ENCODE measurements around the gene WDR43. TPM values are rescaled to one million over a fixed set of nuclear protein-coding genes. Genes with fewer than 3 reads are reported as not detected.

Gene WDR43
- total and polyA plus RNA-seq, 4 experiments from 2014 or later, result 36.2 to 57.9 (median 55.2) TPM

DNA sequence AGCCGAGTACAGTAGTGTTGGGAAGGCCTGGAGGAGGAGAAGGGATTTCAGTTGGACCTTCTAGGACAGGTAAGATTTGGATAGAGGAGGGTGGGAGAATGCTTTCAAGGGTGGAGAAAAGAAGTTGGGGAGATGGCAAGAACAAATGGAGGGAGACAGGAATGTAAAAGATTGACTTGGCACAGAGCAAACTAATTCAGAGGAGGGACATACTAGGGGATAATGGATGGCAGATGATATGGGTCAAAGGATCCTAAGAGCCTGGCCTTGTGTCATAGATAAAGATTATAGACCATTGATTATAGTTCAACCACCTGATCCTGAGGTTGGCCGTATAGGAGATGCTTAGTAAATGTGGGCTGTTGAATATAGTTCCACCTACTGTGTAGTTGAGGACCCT, 12.4 kb downstream of the WDR43 start:
- Mint-ChIP-seq H3K4me3 (peak overlapping the region in 1 of 8 donors; percentile 18), H3K27ac (peak overlapping the region in 2 of 7 donors; percentile 17 to 83), H3K36me3 (peaks cover 51 to 70% of the 10 kb centered on the region in 2 donors), H3K9me3 (peaks cover 0 to 2% (median 0%) of the 10 kb centered on the region in 8 donors), H3K27me3 (no peaks in the 10 kb centered on the region), H3K4me1 (peaks cover under 1 to 20% (median 17%) of the 10 kb centered on the region in 4 donors)
- POLR2A ChIA-PET (ENCODE audit: partially characterized antibody), result no interaction called here
- intact Hi-C loops (cut with micrococcal nuclease), result no loop called here
- no peak overlapping the region for H3K27ac ChIP-seq (ENCODE audit: low read depth, low read length)
- no peaks in the 10 kb centered on the region for H3K27me3 ChIP-seq (ENCODE audit: insufficient read depth, low read length)
- CTCF ChIA-PET (ENCODE audit: partially characterized antibody), result no interaction called here
- peaks cover 52% of the 10 kb centered on the region for H3K36me3 ChIP-seq (ENCODE audit: insufficient read depth, low read length)
- H3K4me3 ChIP-seq (ENCODE audit: low read length in 2 of 2), result no peak overlapping the region
- DNase-seq, result no peak
- H3K9me3 ChIP-seq (ENCODE audit: control insufficient read depth in 1 of 2, low read length in 2 of 2), result no peaks in the 10 kb centered on the region
- peaks cover 3% of the 10 kb centered on the region for H3K4me1 ChIP-seq (ENCODE audit: insufficient read depth, low read length)

GRCh38 chr2:28908172-28908571, 13.7 kb downstream of the WDR43 start:
- Mint-ChIP-seq H3K4me3 (no peak overlapping the region), H3K27ac (peak overlapping the region in 1 of 7 donors; percentile 58), H3K36me3 (peaks cover 50 to 68% of the 10 kb centered on the region in 2 donors), H3K27me3 (no peaks in the 10 kb centered on the region), H3K9me3 (peaks cover 0 to 4% (median 0%) of the 10 kb centered on the region in 8 donors), H3K4me1 (peaks cover 0 to 20% (median 17%) of the 10 kb centered on the region in 4 donors)
- intact Hi-C loops (cut with micrococcal nuclease), result no loop called here
- Histone ChIP-seq H3K27me3 (ENCODE audit: insufficient read depth, low read length) (no peaks in the 10 kb centered on the region), H3K4me3 (ENCODE audit: low read length in 2 of 2) (no peak overlapping the region), H3K36me3 (ENCODE audit: insufficient read depth, low read length) (peaks cover 54% of the 10 kb centered on the region), H3K27ac (ENCODE audit: low read depth, low read length) (no peak overlapping the region), H3K9me3 (ENCODE audit: control insufficient read depth in 1 of 2, low read length in 2 of 2) (no peaks in the 10 kb centered on the region), H3K4me1 (ENCODE audit: insufficient read depth, low read length) (peaks cover 3% of the 10 kb centered on the region)
- DNase-seq, result no peak
- CTCF ChIA-PET (ENCODE audit: partially characterized antibody), result no interaction called here
- POLR2A ChIA-PET (ENCODE audit: partially characterized antibody), result no interaction called here

- intact Hi-C loops (cut with micrococcal nuclease), result no loop called here
- H3K27ac ChIP-seq (ENCODE audit: low read depth, low read length), result no peak overlapping the region
- ChIA-PET CTCF (ENCODE audit: partially characterized antibody) (interaction anchor here (0.6 to 1.5 kb wide), 5 partner anchors 15 to 303 kb away, joined by 3 to 4 read pairs (median 3); partner anchors contain the start of genes TRMT61B and WDR43), POLR2A (ENCODE audit: partially characterized antibody) (interaction anchor here (2.0 kb wide), 1 partner anchor 15 kb away, joined by 9 read pairs; the partner anchor contains the start of gene WDR43)
- H3K36me3 ChIP-seq (ENCODE audit: insufficient read depth, low read length), result peaks cover 62% of the 10 kb centered on the region
- H3K4me1 Mint-ChIP-seq, result peaks cover 0 to 16% (median 11%) of the 10 kb centered on the region in 4 donors
- peaks cover 60 to 70% of the 10 kb centered on the region in 2 donors for H3K36me3 Mint-ChIP-seq
- no peaks in the 10 kb centered on the region for H3K27me3 Mint-ChIP-seq
- H3K9me3 ChIP-seq (ENCODE audit: control insufficient read depth in 1 of 2, low read length in 2 of 2), result no peaks in the 10 kb centered on the region
- no peak overlapping the region for H3K4me3 Mint-ChIP-seq
- H3K4me3 ChIP-seq (ENCODE audit: low read length in 2 of 2), result no peak overlapping the region
- H3K27ac Mint-ChIP-seq, result no peak overlapping the region
- H3K9me3 Mint-ChIP-seq, result peaks cover 0 to 4% (median 0%) of the 10 kb centered on the region in 8 donors
- no peak for DNase-seq
- H3K27me3 ChIP-seq (ENCODE audit: insufficient read depth, low read length), result no peaks in the 10 kb centered on the region
- peaks cover 3% of the 10 kb centered on the region for H3K4me1 ChIP-seq (ENCODE audit: insufficient read depth, low read length)
Observed at GRCh38 chr2:28909655-28910353, 15.3 kb downstream of the WDR43 start.

- H3K27me3 ChIP-seq (ENCODE audit: insufficient read depth, low read length), result no peaks in the 10 kb centered on the region
- H3K36me3 ChIP-seq (ENCODE audit: insufficient read depth, low read length), result peaks cover 25% of the 10 kb centered on the region
- H3K36me3 Mint-ChIP-seq, result peaks cover 33 to 58% of the 10 kb centered on the region in 2 donors
- H3K27me3 Mint-ChIP-seq, result no peaks in the 10 kb centered on the region
- intact Hi-C loops (cut with micrococcal nuclease), result no loop called here
- DNase-seq, result no peak
- peaks cover 0 to 3% (median 1%) of the 10 kb centered on the region in 4 donors for H3K4me1 Mint-ChIP-seq
- no peaks in the 10 kb centered on the region for H3K9me3 ChIP-seq (ENCODE audit: control insufficient read depth in 1 of 2, low read length in 2 of 2)
- no peak overlapping the region for H3K27ac Mint-ChIP-seq
- no peak overlapping the region for H3K4me3 ChIP-seq (ENCODE audit: low read length in 2 of 2)
- ChIA-PET CTCF (ENCODE audit: partially characterized antibody) (interaction anchor here (1.7 kb wide), 1 partner anchor 20 kb away, joined by 4 read pairs; no protein-coding TSS in a partner anchor), POLR2A (ENCODE audit: partially characterized antibody) (interaction anchor here (0.9 kb wide), 1 partner anchor 22 kb away, joined by 4 read pairs; the partner anchor contains the start of gene WDR43)
- H3K9me3 Mint-ChIP-seq, result peaks cover 0 to 2% (median 0%) of the 10 kb centered on the region in 8 donors
- no peak overlapping the region for H3K4me3 Mint-ChIP-seq
- H3K27ac ChIP-seq (ENCODE audit: low read depth, low read length), result no peak overlapping the region
- no peaks in the 10 kb centered on the region for H3K4me1 ChIP-seq (ENCODE audit: insufficient read depth, low read length)
Observed at GRCh38 chr2:28915939-28916338, 21.5 kb downstream of the WDR43 start.

DNA sequence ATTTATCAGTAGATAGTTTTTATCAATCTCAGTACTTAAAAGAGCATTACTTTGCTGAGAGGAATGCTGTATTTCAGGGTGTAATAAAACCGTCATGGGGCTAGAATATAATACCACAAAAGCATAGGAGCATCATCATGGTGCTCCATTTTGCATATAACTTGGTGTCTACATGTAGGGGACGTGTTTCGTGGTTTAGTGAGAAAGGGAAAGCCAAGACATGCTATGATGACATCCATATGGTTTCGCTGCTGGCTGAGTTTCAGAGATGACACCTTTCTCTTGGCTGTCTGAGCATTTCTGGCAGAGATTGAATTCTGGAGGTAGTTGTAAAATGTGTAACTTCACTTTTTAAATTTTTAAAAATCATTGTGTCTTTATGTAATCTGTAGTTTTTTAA, 32.4 kb downstream of the WDR43 start:
- peaks cover 0 to 3% (median 0%) of the 10 kb centered on the region in 8 donors for H3K9me3 Mint-ChIP-seq
- H3K27me3 Mint-ChIP-seq, result no peaks in the 10 kb centered on the region
- Histone ChIP-seq H3K36me3 (ENCODE audit: insufficient read depth, low read length) (peaks cover 60% of the 10 kb centered on the region), H3K27me3 (ENCODE audit: insufficient read depth, low read length) (no peaks in the 10 kb centered on the region), H3K4me1 (ENCODE audit: insufficient read depth, low read length) (no peaks in the 10 kb centered on the region), H3K27ac (ENCODE audit: low read depth, low read length) (no peak overlapping the region), H3K4me3 (ENCODE audit: low read length in 2 of 2) (no peak overlapping the region), H3K9me3 (ENCODE audit: control insufficient read depth in 1 of 2, low read length in 2 of 2) (no peaks in the 10 kb centered on the region)
- peaks cover 71 to 89% of the 10 kb centered on the region in 2 donors for H3K36me3 Mint-ChIP-seq
- peaks cover 0 to 8% (median 4%) of the 10 kb centered on the region in 4 donors for H3K4me1 Mint-ChIP-seq
- DNase-seq, result no peak
- no peak overlapping the region for H3K4me3 Mint-ChIP-seq
- CTCF ChIA-PET (ENCODE audit: partially characterized antibody), result no interaction called here
- H3K27ac Mint-ChIP-seq, result no peak overlapping the region
- intact Hi-C loops (cut with micrococcal nuclease), result no loop called here
- POLR2A ChIA-PET (ENCODE audit: partially characterized antibody), result no interaction called here

- Histone ChIP-seq H3K4me3 (ENCODE audit: low read length in 2 of 2) (no peak overlapping the region), H3K27me3 (ENCODE audit: insufficient read depth, low read length) (no peaks in the 10 kb centered on the region), H3K27ac (ENCODE audit: low read depth, low read length) (no peak overlapping the region), H3K9me3 (ENCODE audit: control insufficient read depth in 1 of 2, low read length in 2 of 2) (no peaks in the 10 kb centered on the region), H3K4me1 (ENCODE audit: insufficient read depth, low read length) (no peaks in the 10 kb centered on the region), H3K36me3 (ENCODE audit: insufficient read depth, low read length) (peaks cover 59% of the 10 kb centered on the region)
- Mint-ChIP-seq H3K36me3 (peaks cover 73 to 89% of the 10 kb centered on the region in 2 donors), H3K4me1 (peaks cover 0 to 8% (median 4%) of the 10 kb centered on the region in 4 donors), H3K27me3 (no peaks in the 10 kb centered on the region), H3K27ac (peak overlapping the region in 1 of 7 donors; percentile 77), H3K4me3 (no peak overlapping the region), H3K9me3 (peaks cover 0 to 3% (median 0%) of the 10 kb centered on the region in 8 donors)
- DNase-seq, result no peak
- POLR2A ChIA-PET (ENCODE audit: partially characterized antibody), result interaction anchor here (1.3 kb wide), 1 partner anchor 9 kb away, joined by 3 read pairs; no protein-coding TSS in a partner anchor
- intact Hi-C loops (cut with micrococcal nuclease), result no loop called here
- CTCF ChIA-PET (ENCODE audit: partially characterized antibody), result interaction anchor here (1.4 to 1.6 kb wide), 2 partner anchors 14 to 360 kb away, joined by 3 to 6 read pairs; no protein-coding TSS in a partner anchor
Observed at GRCh38 chr2:28927469-28927868, 33.0 kb downstream of the WDR43 start.

DNA sequence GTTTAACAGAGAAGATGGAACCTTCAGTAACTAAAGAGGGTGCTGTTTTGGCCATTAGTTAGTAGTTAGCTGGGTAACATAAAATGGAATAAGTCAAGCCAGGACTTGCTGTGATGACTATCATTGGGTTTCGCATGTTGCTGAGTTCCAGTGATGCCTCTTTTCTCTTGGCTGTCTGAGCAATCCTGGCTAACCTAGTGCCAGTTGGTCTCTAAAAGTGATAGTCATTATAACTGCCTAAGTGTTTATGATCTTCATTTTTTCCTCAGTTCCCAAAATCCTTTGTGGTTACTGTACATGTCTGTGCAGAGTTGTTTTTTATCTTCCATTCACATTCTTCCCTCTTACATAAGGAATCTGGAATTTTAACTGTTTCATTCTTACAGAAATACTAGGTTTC, 33.4 kb downstream of the WDR43 start:
- Histone ChIP-seq H3K36me3 (ENCODE audit: insufficient read depth, low read length) (peaks cover 62% of the 10 kb centered on the region), H3K4me3 (ENCODE audit: low read length in 2 of 2) (no peak overlapping the region), H3K27me3 (ENCODE audit: insufficient read depth, low read length) (no peaks in the 10 kb centered on the region), H3K27ac (ENCODE audit: low read depth, low read length) (no peak overlapping the region), H3K9me3 (ENCODE audit: control insufficient read depth in 1 of 2, low read length in 2 of 2) (no peaks in the 10 kb centered on the region), H3K4me1 (ENCODE audit: insufficient read depth, low read length) (no peaks in the 10 kb centered on the region)
- POLR2A ChIA-PET (ENCODE audit: partially characterized antibody), result interaction anchor here (1.3 kb wide), 1 partner anchor 9 kb away, joined by 3 read pairs; no protein-coding TSS in a partner anchor
- CTCF ChIA-PET (ENCODE audit: partially characterized antibody), result interaction anchor here (0.9 to 1.6 kb wide), 3 partner anchors 14 to 361 kb away, joined by 3 to 6 read pairs (median 3); no protein-coding TSS in a partner anchor
- intact Hi-C loops (cut with micrococcal nuclease), result no loop called here
- Mint-ChIP-seq H3K4me1 (peaks cover 0 to 8% (median 4%) of the 10 kb centered on the region in 4 donors), H3K4me3 (no peak overlapping the region), H3K27ac (peak overlapping the region in 1 of 7 donors; percentile 24), H3K27me3 (no peaks in the 10 kb centered on the region), H3K9me3 (peaks cover 0 to 2% (median 0%) of the 10 kb centered on the region in 8 donors), H3K36me3 (peaks cover 71 to 87% of the 10 kb centered on the region in 2 donors)
- no peak for DNase-seq

Measured in CD4-positive, alpha-beta memory T cell (primary cell).